ENCODE results near the gene UGT1A8.
"Not testable (repeated sequence)": the region's sequence is repeated elsewhere in the genome, so short reads cannot be mapped to it uniquely, and the experiment has no call there.

The UGT1A8 gene

GRCh38 chr2:233743464-233744259 lies 126.2 kb downstream of the UGT1A8 start:
- no peak for DNase-seq (ENCODE audit: low read depth)
- H3K4me3 ChIP-seq (ENCODE audit: low read depth, low read length), result no peak overlapping the region
- TF ChIP-seq, protein P1, sequence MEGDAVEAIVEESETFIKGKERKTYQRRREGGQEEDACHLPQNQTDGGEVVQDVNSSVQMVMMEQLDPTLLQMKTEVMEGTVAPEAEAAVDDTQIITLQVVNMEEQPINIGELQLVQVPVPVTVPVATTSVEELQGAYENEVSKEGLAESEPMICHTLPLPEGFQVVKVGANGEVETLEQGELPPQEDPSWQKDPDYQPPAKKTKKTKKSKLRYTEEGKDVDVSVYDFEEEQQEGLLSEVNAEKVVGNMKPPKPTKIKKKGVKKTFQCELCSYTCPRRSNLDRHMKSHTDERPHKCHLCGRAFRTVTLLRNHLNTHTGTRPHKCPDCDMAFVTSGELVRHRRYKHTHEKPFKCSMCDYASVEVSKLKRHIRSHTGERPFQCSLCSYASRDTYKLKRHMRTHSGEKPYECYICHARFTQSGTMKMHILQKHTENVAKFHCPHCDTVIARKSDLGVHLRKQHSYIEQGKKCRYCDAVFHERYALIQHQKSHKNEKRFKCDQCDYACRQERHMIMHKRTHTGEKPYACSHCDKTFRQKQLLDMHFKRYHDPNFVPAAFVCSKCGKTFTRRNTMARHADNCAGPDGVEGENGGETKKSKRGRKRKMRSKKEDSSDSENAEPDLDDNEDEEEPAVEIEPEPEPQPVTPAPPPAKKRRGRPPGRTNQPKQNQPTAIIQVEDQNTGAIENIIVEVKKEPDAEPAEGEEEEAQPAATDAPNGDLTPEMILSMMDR (IDR thresholded peaks at IDR 0.05; ENCODE audit: insufficient read depth, low read depth, low read length, missing control alignments), result no peak

- no peak overlapping the region for H3K4me3 ChIP-seq (ENCODE audit: low read depth, low read length)
- TF ChIP-seq, protein P1 (IDR thresholded peaks at IDR 0.05; ENCODE audit: insufficient read depth, low read depth, low read length, missing control alignments), result no peak
- no peak for DNase-seq (ENCODE audit: low read depth)
These were observed 127.8 kb downstream of the UGT1A8 start for GRCh38 chr2:233745073-233745755.

- not testable (repeated sequence) for DNase-seq (ENCODE audit: low read depth)
These were observed 128.4 kb downstream of the UGT1A8 start for GRCh38 chr2:233745838-233746237.

GRCh38 chr2:233746475-233747282 lies 129.2 kb downstream of the UGT1A8 start:
- TF ChIP-seq, protein P1 (IDR thresholded peaks at IDR 0.05; ENCODE audit: insufficient read depth, low read depth, low read length, missing control alignments), result no peak
- H3K4me3 ChIP-seq (ENCODE audit: low read depth, low read length), result no peak overlapping the region
- no peak for DNase-seq (ENCODE audit: low read depth)

More at GRCh38 chr2:233745838-233746237, 128.4 kb downstream of the UGT1A8 start:
- H3K4me3 ChIP-seq (ENCODE audit: low read depth, low read length), result not testable (repeated sequence)

DNA sequence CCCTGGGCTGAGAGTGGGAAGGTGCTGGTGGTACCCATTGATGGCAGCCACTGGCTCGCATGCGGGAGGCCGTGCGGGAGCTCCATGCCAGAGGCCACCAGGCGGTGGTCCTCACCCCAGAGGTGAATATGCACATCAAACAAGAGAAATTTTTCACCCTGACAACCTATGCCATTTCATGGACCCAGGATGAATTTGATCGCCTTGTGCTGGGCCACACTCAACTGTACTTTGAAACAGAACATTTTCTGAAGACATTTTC lies 129.8 kb downstream of the UGT1A8 start:
- no peak for DNase-seq (ENCODE audit: low read depth)
- TF ChIP-seq, protein P1 (IDR thresholded peaks at IDR 0.05; ENCODE audit: insufficient read depth, low read depth, low read length, missing control alignments), result no peak
- no peak overlapping the region for H3K4me3 ChIP-seq (ENCODE audit: low read depth, low read length)

- H3K4me3 ChIP-seq (ENCODE audit: low read depth, low read length), result not testable (repeated sequence)
These were observed 133.3 kb downstream of the UGT1A8 start for GRCh38 chr2:233750689-233751088.

DNA sequence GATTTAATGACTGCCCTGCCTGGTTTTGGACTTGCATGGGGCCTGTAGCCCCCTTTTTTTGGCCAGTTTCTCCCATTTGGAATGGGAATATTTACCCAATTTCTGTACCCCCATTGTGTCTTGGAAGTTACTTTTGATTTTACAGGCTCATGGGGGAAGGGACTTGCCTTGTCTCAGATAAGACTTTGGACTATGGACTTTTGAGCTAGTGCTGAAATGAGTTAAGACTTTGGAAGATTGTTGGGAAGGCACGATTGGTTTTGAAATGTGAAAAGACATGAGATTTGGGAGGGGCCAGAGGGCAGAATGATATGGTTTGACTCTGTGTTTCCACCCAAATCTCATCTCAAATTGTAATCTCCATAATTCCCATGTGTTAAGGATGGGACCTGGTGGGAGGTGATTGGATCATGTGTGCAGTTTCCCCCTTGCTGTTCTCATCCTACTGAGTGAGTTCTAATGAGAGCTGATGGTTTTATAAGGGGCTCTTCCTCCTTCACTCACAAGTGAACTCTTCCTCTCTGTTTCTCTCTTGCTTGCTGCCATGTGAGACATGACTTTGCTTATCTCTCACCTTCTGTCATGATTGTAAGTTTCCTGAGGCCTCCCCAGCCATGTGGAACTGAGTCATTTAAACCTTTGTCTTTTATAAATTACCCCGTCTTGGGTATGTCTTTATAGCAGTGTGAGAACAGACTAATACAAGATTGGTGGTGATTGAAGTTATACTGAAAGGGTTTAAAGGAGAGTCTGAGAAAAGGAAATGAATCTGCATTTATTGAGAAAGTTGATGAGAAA lies 134.0 kb downstream of the UGT1A8 start:
- not testable (repeated sequence) for DNase-seq (ENCODE audit: low read depth); H3K4me3 ChIP-seq (ENCODE audit: low read depth, low read length)

More at GRCh38 chr2:233750689-233751088, 133.3 kb downstream of the UGT1A8 start:
- DNase-seq (ENCODE audit: low read depth), result not testable (repeated sequence)
